ENCODE results near the gene TMEM204.

The TMEM204 gene

GRCh38 chr16:1533443-1533951, at the start of gene TMEM204:
Gene TMEM204 (plus strand): TSS chr16:1533666. CDS start chr16:1534276, 610 bp downstream.
- no peak for DNase-seq (ENCODE audit: low spot score)

DNA sequence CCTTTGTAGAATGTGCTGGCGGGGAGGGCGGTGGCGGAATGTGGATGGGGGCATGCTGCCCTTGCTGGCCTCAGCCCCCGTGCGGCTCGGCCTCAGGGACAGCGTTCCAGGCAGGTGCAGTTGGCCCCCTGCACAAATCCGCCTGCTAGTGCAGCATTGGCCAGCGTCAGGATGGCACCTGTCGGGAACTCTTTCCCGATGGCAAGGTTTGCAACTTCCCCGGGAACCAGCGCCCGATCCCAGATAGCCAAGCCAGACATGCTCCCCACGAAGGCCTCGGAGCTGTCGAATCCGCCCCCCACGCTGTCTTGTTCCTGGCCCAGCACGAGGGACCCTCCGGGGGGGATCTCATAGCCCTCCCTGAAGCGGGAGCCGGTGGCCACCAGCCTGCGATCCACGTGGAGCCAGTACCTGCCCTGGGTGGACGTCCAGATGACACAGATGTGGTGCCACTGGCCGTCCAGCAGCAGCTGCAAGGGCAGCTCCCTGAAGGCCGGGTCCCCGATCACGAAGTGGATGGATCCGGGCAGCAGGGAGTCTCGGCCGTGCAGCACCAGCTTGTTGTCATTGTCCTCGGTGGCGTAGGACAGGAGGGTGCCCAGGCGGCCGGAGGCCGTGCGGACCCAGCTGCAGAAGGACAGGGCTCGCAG, 47.5 kb upstream of the TMEM204 start:
- DNase-seq (ENCODE audit: low spot score) = no peak
- POLR2A ChIA-PET (ENCODE audit: low non-redundant PET) = no interaction called here
- CTCF ChIA-PET = no interaction called here

More at GRCh38 chr16:1533443-1533951, at the start of gene TMEM204:
- TF ChIP-seq, protein P1, sequence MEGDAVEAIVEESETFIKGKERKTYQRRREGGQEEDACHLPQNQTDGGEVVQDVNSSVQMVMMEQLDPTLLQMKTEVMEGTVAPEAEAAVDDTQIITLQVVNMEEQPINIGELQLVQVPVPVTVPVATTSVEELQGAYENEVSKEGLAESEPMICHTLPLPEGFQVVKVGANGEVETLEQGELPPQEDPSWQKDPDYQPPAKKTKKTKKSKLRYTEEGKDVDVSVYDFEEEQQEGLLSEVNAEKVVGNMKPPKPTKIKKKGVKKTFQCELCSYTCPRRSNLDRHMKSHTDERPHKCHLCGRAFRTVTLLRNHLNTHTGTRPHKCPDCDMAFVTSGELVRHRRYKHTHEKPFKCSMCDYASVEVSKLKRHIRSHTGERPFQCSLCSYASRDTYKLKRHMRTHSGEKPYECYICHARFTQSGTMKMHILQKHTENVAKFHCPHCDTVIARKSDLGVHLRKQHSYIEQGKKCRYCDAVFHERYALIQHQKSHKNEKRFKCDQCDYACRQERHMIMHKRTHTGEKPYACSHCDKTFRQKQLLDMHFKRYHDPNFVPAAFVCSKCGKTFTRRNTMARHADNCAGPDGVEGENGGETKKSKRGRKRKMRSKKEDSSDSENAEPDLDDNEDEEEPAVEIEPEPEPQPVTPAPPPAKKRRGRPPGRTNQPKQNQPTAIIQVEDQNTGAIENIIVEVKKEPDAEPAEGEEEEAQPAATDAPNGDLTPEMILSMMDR (conservative IDR thresholded peaks at IDR 0.05; ENCODE audit: low read depth) = no peak
- POLR2A ChIA-PET (ENCODE audit: low non-redundant PET) = no interaction called here
- CTCF ChIA-PET = interaction anchor here (0.6 kb wide), 1 partner anchor 34 kb away, joined by 4 read pairs; no protein-coding TSS in a partner anchor
- H3K27ac ChIP-seq = peak within 1 kb of the TSS; percentile 75

GRCh38 chr16:1486551-1487390, 46.7 kb upstream of the TMEM204 start:
- POLR2A ChIA-PET (ENCODE audit: low non-redundant PET) = no interaction called here

More for the DNA sequence above, 47.5 kb upstream of the TMEM204 start:
- TF ChIP-seq, protein P1 (conservative IDR thresholded peaks at IDR 0.05; ENCODE audit: low read depth) = no peak
- H3K27ac ChIP-seq = no peak overlapping the region

GRCh38 chr16:1487395-1488053, 45.9 kb upstream of the TMEM204 start:
- TF ChIP-seq, protein P1 (conservative IDR thresholded peaks at IDR 0.05; ENCODE audit: low read depth) = no peak
- no peak overlapping the region for H3K27ac ChIP-seq
- ChIA-PET POLR2A (ENCODE audit: low non-redundant PET) (no interaction called here), CTCF (no interaction called here)
- no peak for DNase-seq (ENCODE audit: low spot score)

More at GRCh38 chr16:1486551-1487390, 46.7 kb upstream of the TMEM204 start:
- DNase-seq (ENCODE audit: low spot score) = no peak
- H3K27ac ChIP-seq = no peak overlapping the region
- TF ChIP-seq, protein P1 (conservative IDR thresholded peaks at IDR 0.05; ENCODE audit: low read depth) = no peak
- CTCF ChIA-PET = no interaction called here

DNA sequence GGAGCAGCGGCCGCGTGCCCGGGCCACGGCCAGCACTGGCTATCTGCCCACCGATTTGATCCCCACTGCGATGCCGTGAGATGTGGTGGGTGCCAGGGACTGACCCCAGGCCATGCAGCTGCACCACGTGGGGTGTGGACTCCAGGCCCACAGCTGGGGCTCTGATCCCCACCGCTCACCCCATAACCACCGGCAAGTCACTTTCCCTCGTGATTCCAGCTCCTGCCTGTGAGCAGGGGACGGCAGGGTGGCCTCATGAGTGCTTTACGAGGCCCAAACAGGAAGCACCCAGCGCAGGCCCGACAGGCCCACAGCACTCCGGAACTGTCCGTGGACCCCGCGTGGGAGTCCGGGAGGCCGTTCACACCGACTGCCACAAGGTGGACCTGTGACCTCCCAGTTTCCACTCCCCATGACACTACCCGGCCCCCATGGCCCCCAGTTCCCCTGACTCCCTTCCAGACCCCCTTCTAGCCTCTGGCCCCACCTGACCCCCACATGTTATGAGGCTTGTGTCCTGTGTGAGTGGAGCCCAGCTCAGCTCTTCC, 45.3 kb upstream of the TMEM204 start:
- H3K27ac ChIP-seq = no peak overlapping the region
- no peak for DNase-seq (ENCODE audit: low spot score)
- POLR2A ChIA-PET (ENCODE audit: low non-redundant PET) = no interaction called here
- CTCF ChIA-PET = no interaction called here
- TF ChIP-seq, protein P1 (conservative IDR thresholded peaks at IDR 0.05; ENCODE audit: low read depth) = no peak

GRCh38 chr16:1488619-1489018, 44.8 kb upstream of the TMEM204 start, which contains the start of gene PTX4:
Gene PTX4 (minus strand): TSS chr16:1488944. CDS start chr16:1488909, 35 bp downstream.
- TF ChIP-seq, protein P1 (conservative IDR thresholded peaks at IDR 0.05; ENCODE audit: low read depth) = no peak
- POLR2A ChIA-PET (ENCODE audit: low non-redundant PET) = no interaction called here

More at GRCh38 chr16:1488619-1489018, 44.8 kb upstream of the TMEM204 start, which contains the start of gene PTX4:
- CTCF ChIA-PET = no interaction called here
- no peak for DNase-seq (ENCODE audit: low spot score)
- no peak within 1 kb of the TSS for H3K27ac ChIP-seq

Measured in RWPE1 (cell line).